GM23338 (cell line): Measurements from ENCODE around the gene ATP8A2. TPM values are rescaled to one million over a fixed set of nuclear protein-coding genes. Genes with fewer than 3 reads are reported as not detected.

ENCODE experiments used
- ATAC-seq: fragments of 200-7000 bp; cut with Tn5 transposase; 3 replicates; pipeline ENCODE4 v1.9.1; 2020
- DNase-seq: peaks from one replicate; pipeline ENCODE4 v3.0.0-alpha.2; 2015; ENCODE audit warnings: low spot score
- H2AFZ ChIP-seq: fragments of 200-600 bp; sonication (generic); 2 replicates; pipeline ENCODE4 v1.8.0; 2016; ENCODE audit warnings: antibody characterized with exemption, mild to moderate bottlenecking, moderate library complexity
- H3F3A ChIP-seq: fragments of 200-600 bp; sonication (generic); replicated peaks from 2 replicates; pipeline ENCODE4 v1.8.0; 2017; ENCODE audit warnings: antibody characterized with exemption, mixed run types, low read depth
- H3K27ac ChIP-seq: fragments of 200-600 bp; sonication (generic); 2 replicates; pipeline ENCODE4 v1.6.1; 2016; ENCODE audit warnings: low read depth
- H3K27me3 ChIP-seq: fragments of 200-600 bp; sonication (generic); 2 replicates; pipeline ENCODE4 v1.8.0; 2016; ENCODE audit warnings: mild to moderate bottlenecking, mixed run types, moderate library complexity; ENCODE audit not compliant: insufficient read depth
- H3K36me3 ChIP-seq: fragments of 200-600 bp; sonication (generic); 2 replicates; pipeline ENCODE4 v1.8.0; 2016; ENCODE audit warnings: mild to moderate bottlenecking; ENCODE audit not compliant: insufficient read depth
- H3K4me1 ChIP-seq: fragments of 200-600 bp; sonication (generic); 2 replicates; pipeline ENCODE4 v1.8.0; 2016; ENCODE audit warnings: mild to moderate bottlenecking, moderate library complexity; ENCODE audit not compliant: insufficient read depth
- H3K4me2 ChIP-seq: fragments of 200-600 bp; sonication (generic); 2 replicates; pipeline ENCODE4 v1.7.1; 2017; ENCODE audit warnings: mixed run types
- H3K4me3 ChIP-seq: fragments of 200-600 bp; sonication (generic); 2 replicates; pipeline ENCODE4 v1.6.1; 2016; ENCODE audit warnings: mixed run types
- H3K79me2 ChIP-seq: fragments of 200-600 bp; sonication (generic); replicated peaks from 2 replicates; pipeline ENCODE4 v1.8.0; 2017; ENCODE audit warnings: mild to moderate bottlenecking; ENCODE audit not compliant: insufficient read depth
- H3K9me2 ChIP-seq: fragments of 200-600 bp; sonication (generic); 2 replicates; pipeline ENCODE4 v1.8.0; 2017; ENCODE audit not compliant: insufficient read depth
- H4K20me1 ChIP-seq: fragments of 200-600 bp; sonication (generic); replicated peaks from 2 replicates; pipeline ENCODE4 v1.8.0; 2017; ENCODE audit warnings: mild to moderate bottlenecking; ENCODE audit not compliant: insufficient read depth
- H3K27ac Mint-ChIP-seq: 2 replicates; pipeline ENCODE4 v1.8.0; 2020; ENCODE audit warnings: inconsistent platforms, mild to moderate bottlenecking, moderate library complexity, mixed read lengths
- H3K27me3 Mint-ChIP-seq: 3 replicates; pipeline ENCODE4 v1.8.0; 2022; ENCODE audit warnings: low read depth, mild to moderate bottlenecking, moderate library complexity, mixed read lengths, inconsistent platforms; ENCODE audit not compliant: insufficient read depth, poor library complexity
- H3K36me3 Mint-ChIP-seq: 3 replicates; pipeline ENCODE4 v1.8.0; 2021; ENCODE audit warnings: low read depth, mild to moderate bottlenecking, inconsistent platforms, moderate library complexity, mixed read lengths
- H3K4me1 Mint-ChIP-seq: 3 replicates; pipeline ENCODE4 v1.8.0; 2020; ENCODE audit warnings: mild to moderate bottlenecking, inconsistent platforms, mixed read lengths
- H3K4me3 Mint-ChIP-seq: 3 replicates; pipeline ENCODE4 v1.8.0; 2021; ENCODE audit warnings: moderate library complexity, mild to moderate bottlenecking, inconsistent platforms, mixed read lengths
- H3K9me3 Mint-ChIP-seq: 3 replicates; pipeline ENCODE4 v1.8.0; 2020; ENCODE audit warnings: moderate library complexity, mild to moderate bottlenecking, inconsistent platforms, mixed read lengths
- CREB1 ChIP-seq: fragments of 250-450 bp; sonication (Bioruptor Pico); IDR thresholded peaks from 2 replicates; pipeline ENCODE4 v1.5.0; 2020; ENCODE audit warnings: low read depth, mild to moderate bottlenecking, moderate library complexity
- CTCF ChIP-seq, 2 experiments: fragments of 200-600 bp in 1 of 2; sonication (generic) in 1 of 2; conservative IDR thresholded peaks; 2 replicates each; pipeline versions ENCODE4 v1.5.1 to v1.6.1; 2016 to 2017; ENCODE audit warnings: antibody characterized with exemption in 2 of 2, low read depth in 2 of 2, mild to moderate bottlenecking in 2 of 2, moderate library complexity in 1 of 2
- ETS1 ChIP-seq: IDR thresholded peaks from 2 replicates; pipeline ENCODE4 v1.6.1; 2016; ENCODE audit warnings: antibody characterized with exemption
- EZH2 ChIP-seq: fragments of 200-600 bp; sonication (generic); IDR thresholded peaks from one replicate; pipeline ENCODE4 v1.8.0; 2017; ENCODE audit warnings: antibody characterized with exemption, mild to moderate bottlenecking, low read depth; ENCODE audit not compliant: unreplicated experiment
- EZH2phosphoT487 ChIP-seq: fragments of 200-600 bp; sonication (generic); IDR thresholded peaks from one replicate; pipeline ENCODE4 v1.8.1; 2018; ENCODE audit warnings: antibody characterized with exemption; ENCODE audit not compliant: unreplicated experiment
- JUNB ChIP-seq: IDR thresholded peaks from one replicate; pipeline ENCODE4 v1.6.1; 2016; ENCODE audit warnings: antibody characterized with exemption; ENCODE audit not compliant: unreplicated experiment
- NANOG ChIP-seq: IDR thresholded peaks from 2 replicates; pipeline ENCODE4 v1.6.1; 2016; ENCODE audit warnings: antibody characterized with exemption, borderline replicate concordance
- POLR2AphosphoS5 ChIP-seq: IDR thresholded peaks from 2 replicates; pipeline ENCODE4 v1.6.1; 2016; ENCODE audit warnings: antibody characterized with exemption, low read depth
- REST ChIP-seq: IDR thresholded peaks from one replicate; pipeline ENCODE4 v1.6.1; 2018; ENCODE audit warnings: antibody characterized with exemption; ENCODE audit not compliant: unreplicated experiment
- STAT1 ChIP-seq: IDR thresholded peaks from one replicate; pipeline ENCODE4 v1.6.1; 2016; ENCODE audit warnings: antibody characterized with exemption; ENCODE audit not compliant: unreplicated experiment
- ZNF114 ChIP-seq: fragments of 250-450 bp; sonication (Bioruptor Pico); IDR thresholded peaks from 2 replicates; pipeline ENCODE4 v1.5.0; 2020; ENCODE audit warnings: mild to moderate bottlenecking, moderate library complexity
- ZNF331 ChIP-seq: fragments of 250-450 bp; sonication (Bioruptor Pico); IDR thresholded peaks from 2 replicates; pipeline ENCODE4 v1.5.0; 2020; ENCODE audit warnings: low read depth, mild to moderate bottlenecking, moderate library complexity
- ZNF462 ChIP-seq: fragments of 250-450 bp; sonication (Bioruptor Pico); IDR thresholded peaks from 2 replicates; pipeline ENCODE4 v1.5.0; 2020; ENCODE audit warnings: mild to moderate bottlenecking, moderate library complexity
- polyA plus RNA-seq: library from polyadenylated mRNA; unstranded; fragments of >200 nt; fragmentation: Nextera tagmentation; extraction: Ambion mirVana; gene quantifications from 2 replicates; pipeline ENCODE4 v1.2.1, GENCODE V29; 2016
- total RNA-seq: library from RNA; depleted of rRNA; stranded (reverse); fragments of >200 nt; shearing (Covaris generic); gene quantifications from 2 replicates; pipeline ENCODE4 v1.2.3, GENCODE V29; 2014

Gene ATP8A2
- total and polyA plus RNA-seq, 2 experiments from 2014 or later, result 5.7 to 8.8 TPM

GRCh38 chr13:25873242-25873612 is 501.5 kb downstream of the ATP8A2 start:
- TF ChIP-seq EZH2phosphoT487 (no peak), JUNB (no peak), STAT1 (no peak), NANOG (no peak), ZNF114 (no peak), EZH2 (no peak), CTCF (conservative IDR thresholded peaks at IDR 0.05; ENCODE audit: low read depth in 2 of 2) (no peak), REST (no peak), ZNF331 (CRISPR knock-in tag) (no peak), CREB1 (CRISPR knock-in tag) (no peak), POLR2AphosphoS5 (no peak), ZNF462 (CRISPR knock-in tag) (no peak), ETS1 (no peak)
- ATAC-seq (no peak), DNase-seq (no peak)
- Mint-ChIP-seq H3K27me3 (peaks cover 5% of the 10 kb centered on the region), H3K36me3 (no peaks in the 10 kb centered on the region), H3K9me3 (no peaks in the 10 kb centered on the region; the same call in 2 of the 3 replicates), H3K4me1 (peaks cover 56% of the 10 kb centered on the region), H3K27ac (no peak overlapping the region), H3K4me3 (no peak overlapping the region)
- Histone ChIP-seq H3K4me3 (no peak overlapping the region), H3K4me2 (no peak overlapping the region), H3K27ac (no peak overlapping the region), H3K9me2 (no peaks in the 10 kb centered on the region), H3K4me1 (peaks cover 36% of the 10 kb centered on the region), H2AFZ (no peak overlapping the region), H3F3A (no peaks in the 10 kb centered on the region; the same call in 1 of the 2 replicates), H3K27me3 (no peaks in the 10 kb centered on the region), H4K20me1 (no peaks in the 10 kb centered on the region), H3K79me2 (no peaks in the 10 kb centered on the region), H3K36me3 (no peaks in the 10 kb centered on the region)
